ENCODE data around the gene AOAH. TPM values are rescaled to one million over a fixed set of nuclear protein-coding genes. Genes with fewer than 3 reads are reported as not detected.

Gene AOAH
- total and polyA plus RNA-seq, 2 of the 4 experiments (the other 2 are of a cell fraction): not detected

DNA sequence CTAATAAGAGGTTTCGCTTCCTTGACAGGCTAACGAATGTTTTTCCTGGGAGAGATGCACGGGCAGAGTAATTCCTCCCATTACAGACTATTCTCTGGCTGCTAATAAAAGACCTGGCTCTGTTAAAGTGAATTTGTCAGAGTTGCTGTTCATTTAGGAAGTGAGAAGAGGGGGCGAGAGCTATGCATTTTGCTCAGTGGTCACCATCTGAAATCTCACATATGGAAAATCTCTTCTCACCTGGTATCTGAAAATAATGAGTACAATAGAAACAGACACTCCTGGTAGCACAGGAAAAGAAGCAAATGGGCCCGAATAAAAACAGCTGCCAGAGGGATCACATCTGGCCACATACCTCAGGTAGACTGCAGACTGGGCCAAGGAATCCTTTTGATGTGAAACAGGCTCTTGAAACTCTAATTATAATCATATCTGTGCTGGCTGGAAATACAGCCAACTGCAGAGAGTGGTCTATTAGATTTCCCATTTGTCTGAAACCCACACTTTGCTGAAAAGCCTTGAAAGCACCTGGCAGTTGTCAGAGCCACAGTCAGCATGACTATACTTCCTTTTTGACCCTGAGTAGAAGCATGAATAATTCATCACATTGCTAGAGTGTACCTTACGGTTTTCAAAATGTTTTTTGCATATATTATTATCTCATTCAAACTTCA, 33.6 kb downstream of the AOAH start:
- POLR2A ChIA-PET (ENCODE audit: unreplicated experiment): no interaction called here

More for the DNA sequence above, 33.6 kb downstream of the AOAH start:
- H2BK120ac ChIP-seq (ENCODE audit: low read depth, low read length): no peak overlapping the region
- H2AFZ ChIP-seq (replicated peaks; ENCODE audit: low read length, poor library complexity): no peak overlapping the region
- intact Hi-C loops (cut with micrococcal nuclease) (no loop called here), dilution Hi-C loops (cut with HindIII; ENCODE audit: low sequenced_read_pairs, unreplicated experiment) (no loop called here), in situ Hi-C loops (cut with MboI; ENCODE audit: low sequenced_read_pairs) (loop anchor here (25.0 kb wide), 1 partner anchor 497 kb away; no protein-coding TSS in a partner anchor)
- H4K91ac ChIP-seq (ENCODE audit: insufficient read depth, low read depth, low read length): no peak overlapping the region
- TF ChIP-seq MAFK (IDR thresholded peaks at IDR 0.05; ENCODE audit: low read depth, low read length): no peak
- no peak for TF ChIP-seq BHLHE40 (IDR thresholded peaks at IDR 0.05; ENCODE audit: low read depth, low read length)
- TF ChIP-seq CHD1 (IDR thresholded peaks at IDR 0.05; ENCODE audit: low read depth, low read length): no peak
- no peak for TF ChIP-seq SMC3 (IDR thresholded peaks at IDR 0.05; ENCODE audit: low read depth, low read length)
- TF ChIP-seq USF2 (IDR thresholded peaks at IDR 0.05; ENCODE audit: low read depth, low read length): no peak
- no peak for TF ChIP-seq CEBPB (IDR thresholded peaks at IDR 0.05; ENCODE audit: low read depth, low read length)
- TF ChIP-seq NFE2L2 (IDR thresholded peaks at IDR 0.05; ENCODE audit: low read depth, low read length): no peak
- no peak for TF ChIP-seq RAD21 (IDR thresholded peaks at IDR 0.05; ENCODE audit: low read length)
- no CpG with 5 or more reads among the region's 6 CpGs for WGBS, 2 experiments (ENCODE audit: extremely low coverage in 2 of 2, insufficient read length in 1 of 2)
- H2BK5ac ChIP-seq (ENCODE audit: low read depth, low read length, poor library complexity, severe bottlenecking): no peak overlapping the region
- H3K27me3 ChIP-seq (ENCODE audit: control insufficient read depth, insufficient read depth, low read length): peaks cover 2% of the 10 kb centered on the region; the same call in 1 of the 2 replicates
- H3K4ac ChIP-seq (ENCODE audit: low read depth, low read length): no peak overlapping the region
- H2AK9ac ChIP-seq (replicated peaks; ENCODE audit: low read depth, low read length, poor library complexity): no peak overlapping the region
- no peak overlapping the region for H4K8ac ChIP-seq (ENCODE audit: low read depth in 2 of 2, low read length in 2 of 2)
- no peak overlapping the region for H4K5ac ChIP-seq (ENCODE audit: low read depth, low read length)
- H2AK5ac ChIP-seq (ENCODE audit: low read depth, low read length): no peak overlapping the region
- no peak overlapping the region for H2BK15ac ChIP-seq (ENCODE audit: low read depth, low read length)
- no peak overlapping the region for H3K14ac ChIP-seq (replicated peaks; ENCODE audit: low read depth, low read length)
- H3K56ac ChIP-seq (ENCODE audit: extremely low read depth, insufficient read depth, low read length): no peak overlapping the region
- H3K9ac ChIP-seq (ENCODE audit: low read depth, low read length): no peak overlapping the region
- H3K79me1 ChIP-seq (ENCODE audit: low read depth in 1 of 2, low read length in 2 of 2): no peaks in the 10 kb centered on the region
- no peaks in the 10 kb centered on the region for H4K20me1 ChIP-seq (ENCODE audit: insufficient read depth, low read length)
- H3K27ac ChIP-seq (ENCODE audit: insufficient read depth, low read length): no peak overlapping the region
- no peaks in the 10 kb centered on the region for H3K9me3 ChIP-seq (ENCODE audit: control insufficient read depth, insufficient read depth, low read length)
- CTCF ChIA-PET: no interaction called here
- no TSS peak for BruUV-seq (replicated peaks)
- H3K9me1 ChIP-seq (ENCODE audit: insufficient read depth, low read length): no peaks in the 10 kb centered on the region
- no peak overlapping the region for H2BK20ac ChIP-seq (ENCODE audit: low read depth, low read length)
- ATAC-seq (ENCODE audit: low read depth) (no peak), DNase-seq (no peak)
- no peak overlapping the region for H3K4me2 ChIP-seq (ENCODE audit: low read depth, low read length)
- no peaks in the 10 kb centered on the region for H3K36me3 ChIP-seq (ENCODE audit: control insufficient read depth, insufficient read depth, low read length)
- H3K18ac ChIP-seq (ENCODE audit: low read depth, low read length): no peak overlapping the region
- H3K4me3 ChIP-seq (ENCODE audit: insufficient read depth, low read depth, low read length): no peak overlapping the region
- H3K4me1 ChIP-seq (ENCODE audit: control insufficient read depth, insufficient read depth, low read length): no peaks in the 10 kb centered on the region
- H3K23ac ChIP-seq (ENCODE audit: low read depth, low read length): no peak overlapping the region

Data from IMR-90 (cell line).